Suprapubic skin (tissue), 4 donors: ENCODE measurements around the gene ZSCAN9. TPM values are rescaled to one million over a fixed set of nuclear protein-coding genes. Genes with fewer than 3 reads are reported as not detected.

Experiments used
- DNase-seq, 2 donors: peaks; one replicate each; pipeline ENCODE4 v3.0.0-alpha.2; 2019; ENCODE audit warnings: low spot score in 2 of 2
- H3K27ac ChIP-seq: fragments of 200-600 bp; sonication (generic); one replicate; pipeline ENCODE4 v1.5.1; 2019
- H3K27me3 ChIP-seq: fragments of 200-600 bp; sonication (generic); one replicate; pipeline ENCODE4 v1.5.1; 2019
- H3K36me3 ChIP-seq: fragments of 200-600 bp; sonication (generic); one replicate; pipeline ENCODE4 v1.5.1; 2019
- H3K4me1 ChIP-seq: fragments of 200-600 bp; sonication (generic); one replicate; pipeline ENCODE4 v1.5.1; 2019
- H3K4me3 ChIP-seq: fragments of 200-600 bp; sonication (generic); one replicate; pipeline ENCODE4 v1.5.1; 2019; ENCODE audit warnings: mild to moderate bottlenecking
- H3K9me3 ChIP-seq: fragments of 200-600 bp; sonication (generic); one replicate; pipeline ENCODE4 v1.5.1; 2019
- CTCF ChIP-seq, 2 donors: fragments of 200-600 bp in 1 of 2; fragments of 450-650 bp in 1 of 2; sonication (generic) in 1 of 2; IDR thresholded peaks; one replicate each; pipeline ENCODE4 v1.5.1; 2016 to 2019; ENCODE audit warnings: antibody characterized with exemption in 2 of 2, mild to moderate bottlenecking in 1 of 2, moderate library complexity in 1 of 2
- EP300 ChIP-seq: sonication (generic); formaldehyde crosslinking; IDR thresholded peaks from one replicate; pipeline ENCODE4 v1.6.1; 2017; ENCODE audit warnings: antibody characterized with exemption
- POLR2A ChIP-seq, 2 donors: fragments of 450-650 bp; IDR thresholded peaks; one replicate each; pipeline ENCODE4 v1.6.1; 2017; ENCODE audit warnings: antibody characterized with exemption in 2 of 2, mild to moderate bottlenecking in 2 of 2, moderate library complexity in 2 of 2
- POLR2AphosphoS5 ChIP-seq, 3 donors: sonication (generic); formaldehyde crosslinking; IDR thresholded peaks; one replicate each; pipeline ENCODE4 v1.6.1; 2017; ENCODE audit warnings: antibody characterized with exemption in 3 of 3
- WGBS: methylation state at CpG from one replicate; pipeline ENCODE4 v1.1.5; 2018; 5-methylcytosine and 5-hydroxymethylcytosine counted together
- total RNA-seq, 4 donors: library from RNA; depleted of rRNA; stranded (reverse); fragments of >200 nt; gene quantifications; one replicate each; pipeline ENCODE4 v1.1.0, GENCODE V29; 2016

Gene ZSCAN9
- total RNA-seq, 4 donors from 2014 or later = 3.6 to 12.5 (median 7.6) TPM

GRCh38 chr6:28208111-28208659 lies 16.9 kb upstream of the ZSCAN9 start:
- no peak overlapping the region for H3K27ac ChIP-seq
- DNase-seq = no peak
- 15% methylated on average over 23 of the region's 23 CpGs for WGBS

GRCh38 chr6:28209753-28210535 lies 15.1 kb upstream of the ZSCAN9 start:
- DNase-seq = no peak
- no peaks in the 10 kb centered on the region for H3K36me3 ChIP-seq
- no peak for TF ChIP-seq POLR2AphosphoS5 (IDR thresholded peaks at IDR 0.05)
- no peak for TF ChIP-seq POLR2A (IDR thresholded peaks at IDR 0.05)
- no peak for TF ChIP-seq CTCF (IDR thresholded peaks at IDR 0.05)
- no peak for TF ChIP-seq EP300
- WGBS = 43% methylated on average over 7 of the region's 7 CpGs
- H3K27ac ChIP-seq = no peak overlapping the region
- peaks cover 31% of the 10 kb centered on the region for H3K4me1 ChIP-seq
- H3K4me3 ChIP-seq = no peak overlapping the region
- H3K9me3 ChIP-seq = no peaks in the 10 kb centered on the region
- peaks cover 94% of the 10 kb centered on the region for H3K27me3 ChIP-seq

More at GRCh38 chr6:28208111-28208659, 16.9 kb upstream of the ZSCAN9 start:
- peaks cover 30% of the 10 kb centered on the region for H3K4me1 ChIP-seq
- H3K27me3 ChIP-seq = peaks cover 95% of the 10 kb centered on the region
- H3K9me3 ChIP-seq = no peaks in the 10 kb centered on the region
- peak overlapping the region; percentile 37 for H3K4me3 ChIP-seq
- TF ChIP-seq EP300 (no peak), POLR2AphosphoS5 (IDR thresholded peaks at IDR 0.05) (no peak), CTCF (IDR thresholded peaks at IDR 0.05) (no peak), POLR2A (IDR thresholded peaks at IDR 0.05) (no peak)
- no peaks in the 10 kb centered on the region for H3K36me3 ChIP-seq

GRCh38 chr6:28211840-28212509 lies 13.1 kb upstream of the ZSCAN9 start:
- H3K4me3 ChIP-seq = peak overlapping the region; percentile 40
- no peak for TF ChIP-seq POLR2AphosphoS5 (IDR thresholded peaks at IDR 0.05)
- TF ChIP-seq POLR2A (IDR thresholded peaks at IDR 0.05) = no peak
- TF ChIP-seq CTCF (IDR thresholded peaks at IDR 0.05) = no peak
- no peak for TF ChIP-seq EP300
- no peak overlapping the region for H3K27ac ChIP-seq
- 11% methylated on average over 15 of the region's 16 CpGs for WGBS
- H3K36me3 ChIP-seq = no peaks in the 10 kb centered on the region
- no peaks in the 10 kb centered on the region for H3K9me3 ChIP-seq
- peaks cover 89% of the 10 kb centered on the region for H3K27me3 ChIP-seq
- DNase-seq = no peak
- peaks cover 29% of the 10 kb centered on the region for H3K4me1 ChIP-seq

GRCh38 chr6:28212510-28213212 lies 12.4 kb upstream of the ZSCAN9 start:
- no peak overlapping the region for H3K27ac ChIP-seq
- no peak for DNase-seq
- peaks cover 82% of the 10 kb centered on the region for H3K27me3 ChIP-seq
- WGBS = 2% methylated on average over 21 of the region's 21 CpGs
- peak overlapping the region; percentile 40 for H3K4me3 ChIP-seq
- no peaks in the 10 kb centered on the region for H3K9me3 ChIP-seq
- TF ChIP-seq POLR2AphosphoS5 (IDR thresholded peaks at IDR 0.05) (no peak), POLR2A (IDR thresholded peaks at IDR 0.05) (no peak), CTCF (IDR thresholded peaks at IDR 0.05) (no peak), EP300 (no peak)
- no peaks in the 10 kb centered on the region for H3K36me3 ChIP-seq
- peaks cover 23% of the 10 kb centered on the region for H3K4me1 ChIP-seq

DNA sequence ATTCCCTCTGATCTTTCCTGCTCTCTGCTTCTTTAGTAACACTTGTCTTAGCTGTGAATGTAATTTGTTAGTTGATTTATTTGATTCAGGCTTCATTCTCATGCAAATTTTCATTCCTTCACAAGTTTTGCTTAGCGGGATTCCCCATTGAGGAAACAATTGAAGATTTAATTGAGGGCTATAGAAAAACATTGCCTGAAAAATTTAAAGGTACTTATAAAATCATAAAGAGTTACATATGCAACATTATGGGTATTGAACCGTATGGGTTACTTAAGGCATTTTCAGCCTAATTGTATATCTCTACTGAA lies 11.9 kb upstream of the ZSCAN9 start:
- Histone ChIP-seq H3K27me3 (peaks cover 77% of the 10 kb centered on the region), H3K36me3 (no peaks in the 10 kb centered on the region), H3K4me3 (peak overlapping the region; percentile 40), H3K27ac (no peak overlapping the region), H3K4me1 (peaks cover 23% of the 10 kb centered on the region), H3K9me3 (no peaks in the 10 kb centered on the region)
- no peak for TF ChIP-seq POLR2AphosphoS5 (IDR thresholded peaks at IDR 0.05)
- no peak for TF ChIP-seq CTCF (IDR thresholded peaks at IDR 0.05)
- TF ChIP-seq POLR2A (IDR thresholded peaks at IDR 0.05) = no peak
- no peak for TF ChIP-seq EP300
- WGBS = 17% methylated on average over 2 of the region's 2 CpGs
- DNase-seq = no peak
